GM03348 (cell line): ENCODE measurements around the gene PEAK1.

Source experiments
- DNase-seq: peaks from one replicate; pipeline ENCODE4 v3.0.0; 2012; ENCODE audit warnings: low spot score

Gene PEAK1

GRCh38 chr15:77126529-77127326 is 293.2 kb downstream of the PEAK1 start:
- no peak for DNase-seq

- no peak for DNase-seq
Measured at GRCh38 chr15:77123854-77124253, 296.1 kb downstream of the PEAK1 start.

- no peak for DNase-seq
Measured at GRCh38 chr15:77122576-77122975, 297.3 kb downstream of the PEAK1 start.

GRCh38 chr15:77121599-77121998 is 298.3 kb downstream of the PEAK1 start:
- DNase-seq: no peak

- DNase-seq: no peak
Measured at GRCh38 chr15:77120576-77120975, 299.3 kb downstream of the PEAK1 start.

GRCh38 chr15:77119446-77119845 is 300.5 kb downstream of the PEAK1 start:
- no peak for DNase-seq

- DNase-seq: peak; percentile 70
Measured at GRCh38 chr15:77118882-77119321, 301.0 kb downstream of the PEAK1 start.

- DNase-seq: no peak
Measured at GRCh38 chr15:77115179-77115578, 304.7 kb downstream of the PEAK1 start.

- DNase-seq: no peak
Measured at GRCh38 chr15:77112838-77113504, 306.9 kb downstream of the PEAK1 start.

- no peak for DNase-seq
Measured at GRCh38 chr15:77111789-77112188, 308.1 kb downstream of the PEAK1 start.

- DNase-seq: peak; percentile 58
Measured at GRCh38 chr15:77107531-77108355, 312.2 kb downstream of the PEAK1 start.

- DNase-seq: peak; percentile 58
Measured at GRCh38 chr15:77107068-77107467, 312.8 kb downstream of the PEAK1 start.

GRCh38 chr15:77104155-77104554 is 315.7 kb downstream of the PEAK1 start:
- peak; percentile 87 for DNase-seq

- no peak for DNase-seq
Measured at GRCh38 chr15:77099741-77100463, 320.0 kb downstream of the PEAK1 start.

GRCh38 chr15:77098572-77098971 is 321.3 kb downstream of the PEAK1 start:
- no peak for DNase-seq

GRCh38 chr15:77097921-77098320 is 322.0 kb downstream of the PEAK1 start:
- DNase-seq: no peak

GRCh38 chr15:77097248-77097721 is 322.6 kb downstream of the PEAK1 start:
- DNase-seq: no peak

- no peak for DNase-seq
Measured at GRCh38 chr15:77096541-77096940, 323.4 kb downstream of the PEAK1 start.

- DNase-seq: no peak
Measured at GRCh38 chr15:77096138-77096537, 323.8 kb downstream of the PEAK1 start.

GRCh38 chr15:77094397-77095030 is 325.4 kb downstream of the PEAK1 start:
- no peak for DNase-seq

- no peak for DNase-seq
Measured at GRCh38 chr15:77093436-77093835, 326.5 kb downstream of the PEAK1 start.
